ENCODE results near the gene RFX4. TPM values are rescaled to one million over a fixed set of nuclear protein-coding genes. Genes with fewer than 3 reads are reported as not detected.
A peak's percentile ranks its signal among the peaks of the same experiment; 100 is the strongest.

RFX4 gene
- total and polyA plus RNA-seq, 2 of the 13 experiments (the other 11 are each of a cell fraction or from before 2014, with no cell fraction given) = not detected

GRCh38 chr12:106794369-106794768, 211.6 kb downstream of the RFX4 start:
- Histone ChIP-seq H3K9me3 (ENCODE audit: low read length) (no peaks in the 10 kb centered on the region), H3K9ac (ENCODE audit: insufficient read depth, low read depth, low read length) (no peak overlapping the region), H3K4me3 (replicated peaks in 1 of 3; ENCODE audit: insufficient read depth in 1 of 3, low read depth in 2 of 3, low read length in 3 of 3) (no peak overlapping the region), H4K20me1 (ENCODE audit: insufficient read depth, low read length) (no peaks in the 10 kb centered on the region), H3K27ac (ENCODE audit: extremely low read length, insufficient read depth, low read length) (no peak overlapping the region), H2AFZ (ENCODE audit: low read length) (no peak overlapping the region), H3K27me3 (ENCODE audit: control insufficient read depth in 1 of 2, insufficient read depth in 2 of 2, low read length in 2 of 2) (no peaks in the 10 kb centered on the region), H3K36me3 (replicated peaks in 1 of 2; ENCODE audit: control insufficient read depth in 1 of 2, insufficient read depth in 2 of 2, low read length in 2 of 2) (peaks cover 7 to 10% of the 10 kb centered on the region in 2 experiments; a peak in 4 of 5 replicates), H3K4me1 (ENCODE audit: insufficient read depth, low read length) (no peaks in the 10 kb centered on the region), H3K79me2 (ENCODE audit: insufficient read depth, low read length) (no peaks in the 10 kb centered on the region), H3K4me2 (ENCODE audit: low read depth, low read length) (no peak overlapping the region)
- ATAC-seq = no peak
- 93% methylated on average over 1 of the region's 1 CpG for WGBS (ENCODE audit: low lambda C conversion rate)
- intact Hi-C loops (cut with micrococcal nuclease; ENCODE audit: unreplicated experiment) (no loop called here), in situ Hi-C loops (cut with HindIII; ENCODE audit: extremely low pct_ligation_motif_present, low pct_unique_long_range_greater_than_20kb) (no loop called here)
- no TSS peak for BruUV-seq (replicated peaks)
- no peak for FAIRE-seq
- no peak for DNase-seq (ENCODE audit: low spot score)
- TF ChIP-seq TCF12 (IDR thresholded peaks at IDR 0.05) (no peak), TCF12 (CRISPR knock-in tag; IDR thresholded peaks at IDR 0.05) (no peak), CBFB (CRISPR knock-in tag; IDR thresholded peaks at IDR 0.05) (no peak), ZNF556 (CRISPR knock-in tag; IDR thresholded peaks at IDR 0.05; ENCODE audit: borderline replicate concordance) (no peak), ZNF317 (CRISPR knock-in tag; IDR thresholded peaks at IDR 0.05) (0 out of 2 replicates have a peak, but pooled peaks have one; percentile 54), SYNCRIP (IDR thresholded peaks at IDR 0.05; ENCODE audit: insufficient read depth, low read depth, low read length) (no peak), HMGXB4 (CRISPR knock-in tag; IDR thresholded peaks at IDR 0.05; ENCODE audit: borderline replicate concordance in 1 of 2, low read depth in 1 of 2) (no peak), ZNF329 (CRISPR knock-in tag; IDR thresholded peaks at IDR 0.05; ENCODE audit: low read depth) (no peak), MEIS1 (CRISPR knock-in tag; IDR thresholded peaks at IDR 0.05; ENCODE audit: borderline replicate concordance) (no peak), ZNF792 (CRISPR knock-in tag; IDR thresholded peaks at IDR 0.05) (no peak)
- ChIA-PET CTCF (ENCODE audit: low intra/inter-chr PET ratio, low total read pairs) (no interaction called here), POLR2A (no interaction called here)
